HEK293 (cell line): ENCODE results near the gene COL6A2.

Source experiments
- CTCF ChIA-PET: fragments of 350-600 bp; formaldehyde crosslinking; extraction: SDS; loops from one replicate; lab custom pipeline; 2021; ENCODE audit warnings: antibody characterized with exemption; lab: Yijun Ruan, JAX
- POLR2A ChIA-PET: fragments of 300-600 bp; formaldehyde crosslinking; extraction: SDS; loops from one replicate; lab custom pipeline; 2020; ENCODE audit warnings: antibody characterized with exemption, inconsistent platforms; lab: Yijun Ruan, JAX
- H3K27ac ChIP-seq: fragments of 200-500 bp; sonication (Bioruptor generic); 2 replicates; pipeline ENCODE4 v1.5.1; 2014; ENCODE audit warnings: low read depth, low read length, control low read depth, inconsistent platforms; ENCODE audit errors: extremely low read depth
- H3K36me3 ChIP-seq, 2 experiments: fragments of 200-500 bp in 1 of 2; sonication (Bioruptor generic) in 1 of 2; 1 replicate in 1 of 2; 2 replicates in 1 of 2; pipeline ENCODE4 v1.5.1; 2014 to 2017; ENCODE audit warnings: inconsistent platforms in 2 of 2, low read length in 2 of 2; ENCODE audit not compliant: control insufficient read depth in 2 of 2, insufficient read depth in 1 of 2
- H3K4me1 ChIP-seq: fragments of 200-500 bp; sonication (Bioruptor generic); 2 replicates; pipeline ENCODE4 v1.5.1; 2014; ENCODE audit warnings: mild to moderate bottlenecking, low read length, inconsistent platforms; ENCODE audit not compliant: control insufficient read depth, insufficient read depth
- H3K4me3 ChIP-seq: 2 replicates; pipeline ENCODE4 v1.5.1; 2011; ENCODE audit warnings: low read depth, mild to moderate bottlenecking, control low read depth, low read length, moderate library complexity
- H3K9me3 ChIP-seq: fragments of 200-500 bp; sonication (Bioruptor generic); 2 replicates; pipeline ENCODE4 v1.5.1; 2014; ENCODE audit warnings: low read depth, low read length, inconsistent platforms; ENCODE audit not compliant: control insufficient read depth, insufficient read depth
- GLI2 ChIP-seq: fragments of 450-650 bp; formaldehyde crosslinking; IDR thresholded peaks from 2 replicates; pipeline ENCODE4; 2017; ENCODE audit warnings: missing biosample characterization, missing genetic modification characterization, low read depth, borderline replicate concordance
- KLF10 ChIP-seq: fragments of 450-650 bp; IDR thresholded peaks from 2 replicates; pipeline ENCODE4 v1.5.1; 2018; ENCODE audit warnings: missing biosample characterization, mild to moderate bottlenecking, missing genetic modification characterization
- PRDM1 ChIP-seq: fragments of 450-650 bp; formaldehyde crosslinking; IDR thresholded peaks from 2 replicates; pipeline ENCODE4; 2016; ENCODE audit warnings: missing biosample characterization, missing genetic modification characterization
- PRDM2 ChIP-seq: fragments of 450-650 bp; formaldehyde crosslinking; IDR thresholded peaks from 2 replicates; pipeline ENCODE4 v1.5.1; 2016; ENCODE audit warnings: missing biosample characterization, missing genetic modification characterization, borderline replicate concordance
- PRDM4 ChIP-seq: fragments of 450-650 bp; formaldehyde crosslinking; IDR thresholded peaks from 2 replicates; pipeline ENCODE4 v1.5.1; 2017; ENCODE audit warnings: missing biosample characterization, missing genetic modification characterization
- ZNF184 ChIP-seq: fragments of 450-650 bp; IDR thresholded peaks from 2 replicates; pipeline ENCODE4 v1.5.1; 2018; ENCODE audit warnings: missing biosample characterization, mild to moderate bottlenecking, missing genetic modification characterization
- ZNF221 ChIP-seq: fragments of 450-650 bp; formaldehyde crosslinking; IDR thresholded peaks from 2 replicates; pipeline ENCODE4 v1.5.1; 2017; ENCODE audit warnings: missing biosample characterization, missing genetic modification characterization, borderline replicate concordance
- ZNF335 ChIP-seq: fragments of 450-650 bp; formaldehyde crosslinking; conservative IDR thresholded peaks from 2 replicates; pipeline ENCODE4 v1.5.1; 2016; ENCODE audit warnings: missing biosample characterization, missing genetic modification characterization
- ZNF350 ChIP-seq: fragments of 450-650 bp; formaldehyde crosslinking; IDR thresholded peaks from 2 replicates; pipeline ENCODE4 v1.5.0; 2017; ENCODE audit warnings: missing biosample characterization, mild to moderate bottlenecking, missing genetic modification characterization
- ZNF404 ChIP-seq: fragments of 450-650 bp; formaldehyde crosslinking; IDR thresholded peaks from 2 replicates; pipeline ENCODE4 v1.5.1; 2017; ENCODE audit warnings: missing biosample characterization, missing genetic modification characterization
- ZNF549 ChIP-seq: fragments of 450-650 bp; IDR thresholded peaks from 2 replicates; pipeline ENCODE4 v1.5.1; 2018; ENCODE audit warnings: missing biosample characterization, missing genetic modification characterization, mild to moderate bottlenecking, inconsistent platforms, moderate library complexity
- ZNF777 ChIP-seq: fragments of 450-650 bp; formaldehyde crosslinking; IDR thresholded peaks from 2 replicates; pipeline ENCODE4 v1.5.1; 2017; ENCODE audit warnings: missing biosample characterization, missing genetic modification characterization, borderline replicate concordance
- ZNF791 ChIP-seq: fragments of 450-650 bp; formaldehyde crosslinking; IDR thresholded peaks from 2 replicates; pipeline ENCODE4 v1.5.1; 2016; ENCODE audit warnings: missing biosample characterization, missing genetic modification characterization
- ZSCAN18 ChIP-seq: fragments of 450-650 bp; formaldehyde crosslinking; IDR thresholded peaks from 2 replicates; pipeline ENCODE4 v1.5.1; 2016; ENCODE audit warnings: missing biosample characterization, missing genetic modification characterization
- ZXDB ChIP-seq: fragments of 450-650 bp; formaldehyde crosslinking; IDR thresholded peaks from 2 replicates; pipeline ENCODE4 v1.5.1; 2016; ENCODE audit warnings: missing biosample characterization, missing genetic modification characterization

The COL6A2 gene

GRCh38 chr21:46098303-46099141 lies 610 bp downstream of the COL6A2 start:
- ChIA-PET CTCF (interaction anchor here (1.2 kb wide), 1 partner anchor 126 kb away, joined by 3 read pairs; no protein-coding TSS in a partner anchor), POLR2A (no interaction called here)
- TF ChIP-seq GLI2 (no peak), ZNF404 (tag by site-specific recombination) (no peak), KLF10 (tag by site-specific recombination) (no peak), PRDM4 (tag by site-specific recombination) (no peak), ZNF184 (no peak), PRDM1 (no peak)
- peak overlapping the region; percentile 35 for H3K4me3 ChIP-seq
- H3K36me3 ChIP-seq = peaks cover 0 to 6% of the 10 kb centered on the region in 2 experiments; a peak in 1 of 3 replicates
- H3K4me1 ChIP-seq = no peaks in the 10 kb centered on the region
- no peaks in the 10 kb centered on the region for H3K9me3 ChIP-seq
- H3K27ac ChIP-seq = no peak overlapping the region; the same call in 1 of the 2 replicates

GRCh38 chr21:46099476-46099875 lies 1.6 kb downstream of the COL6A2 start:
- CTCF ChIA-PET = interaction anchor here (1.6 kb wide), 1 partner anchor 44 kb away, joined by 8 read pairs; no protein-coding TSS in a partner anchor
- H3K9me3 ChIP-seq = no peaks in the 10 kb centered on the region

More at GRCh38 chr21:46099476-46099875, 1.6 kb downstream of the COL6A2 start:
- POLR2A ChIA-PET = no interaction called here
- Histone ChIP-seq H3K36me3 (peaks cover 0 to 6% of the 10 kb centered on the region in 2 experiments; a peak in 1 of 3 replicates), H3K27ac (no peak overlapping the region), H3K4me1 (no peaks in the 10 kb centered on the region), H3K4me3 (no peak overlapping the region)
- no peak for TF ChIP-seq ZXDB (tag by site-specific recombination)
- TF ChIP-seq ZNF549 (tag by site-specific recombination) = no peak
- no peak for TF ChIP-seq PRDM2 (tag by site-specific recombination)
- TF ChIP-seq ZNF791 (tag by site-specific recombination) = no peak
- no peak for TF ChIP-seq ZNF777 (tag by site-specific recombination)
- TF ChIP-seq ZNF221 = no peak
- TF ChIP-seq ZNF404 (tag by site-specific recombination) = no peak
- no peak for TF ChIP-seq ZSCAN18 (tag by site-specific recombination)
- no peak for TF ChIP-seq ZNF350 (tag by site-specific recombination)
- TF ChIP-seq ZNF335 (tag by site-specific recombination) = no peak
- TF ChIP-seq, all 188 proteins: peak for 0
